ENCODE results near the gene SOHLH2. TPM values are rescaled to one million over a fixed set of nuclear protein-coding genes. Genes with fewer than 3 reads are reported as not detected.

The SOHLH2 gene
- total RNA-seq, 1 donor from 2014 or later: 0.55 TPM

- Mint-ChIP-seq H3K4me3 (ENCODE audit: low read depth) (no peak overlapping the region), H3K36me3 (ENCODE audit: insufficient read depth) (no peaks in the 10 kb centered on the region), H3K27me3 (no peaks in the 10 kb centered on the region), H3K9me3 (ENCODE audit: low read depth) (peaks cover 15% of the 10 kb centered on the region), H3K27ac (no peak overlapping the region), H3K4me1 (ENCODE audit: low read depth) (no peaks in the 10 kb centered on the region)
- no peak for TF ChIP-seq CTCF (IDR thresholded peaks at IDR 0.05; ENCODE audit: unreplicated experiment)
- DNase-seq (ENCODE audit: low spot score, unreplicated experiment): no peak
These were observed 65.9 kb downstream of the SOHLH2 start for GRCh38 chr13:36148446-36148845.

- Mint-ChIP-seq H3K4me3 (ENCODE audit: low read depth) (no peak overlapping the region), H3K27me3 (no peaks in the 10 kb centered on the region), H3K36me3 (ENCODE audit: insufficient read depth) (no peaks in the 10 kb centered on the region), H3K9me3 (ENCODE audit: low read depth) (peaks cover 15% of the 10 kb centered on the region), H3K4me1 (ENCODE audit: low read depth) (no peaks in the 10 kb centered on the region), H3K27ac (no peak overlapping the region)
- no peak for DNase-seq (ENCODE audit: low spot score, unreplicated experiment)
- TF ChIP-seq CTCF (IDR thresholded peaks at IDR 0.05; ENCODE audit: unreplicated experiment): no peak
These were observed 67.0 kb downstream of the SOHLH2 start for GRCh38 chr13:36147330-36147729.

- no peak for TF ChIP-seq CTCF (IDR thresholded peaks at IDR 0.05; ENCODE audit: unreplicated experiment)
- no peaks in the 10 kb centered on the region for H3K36me3 Mint-ChIP-seq (ENCODE audit: insufficient read depth)
- H3K4me1 Mint-ChIP-seq (ENCODE audit: low read depth): no peaks in the 10 kb centered on the region
- peaks cover 15% of the 10 kb centered on the region for H3K9me3 Mint-ChIP-seq (ENCODE audit: low read depth)
- H3K27me3 Mint-ChIP-seq: no peaks in the 10 kb centered on the region
- DNase-seq (ENCODE audit: low spot score, unreplicated experiment): no peak
- H3K4me3 Mint-ChIP-seq (ENCODE audit: low read depth): no peak overlapping the region
- H3K27ac Mint-ChIP-seq: no peak overlapping the region
These were observed 67.7 kb downstream of the SOHLH2 start for GRCh38 chr13:36146511-36147269.

- Mint-ChIP-seq H3K27ac (no peak overlapping the region), H3K4me3 (ENCODE audit: low read depth) (no peak overlapping the region), H3K9me3 (ENCODE audit: low read depth) (peaks cover 11% of the 10 kb centered on the region), H3K36me3 (ENCODE audit: insufficient read depth) (no peaks in the 10 kb centered on the region), H3K27me3 (no peaks in the 10 kb centered on the region), H3K4me1 (ENCODE audit: low read depth) (no peaks in the 10 kb centered on the region)
- DNase-seq (ENCODE audit: low spot score, unreplicated experiment): no peak
- TF ChIP-seq CTCF (IDR thresholded peaks at IDR 0.05; ENCODE audit: unreplicated experiment): no peak
These were observed 70.6 kb downstream of the SOHLH2 start for GRCh38 chr13:36143738-36144137.

- Mint-ChIP-seq H3K9me3 (ENCODE audit: low read depth) (peaks cover 11% of the 10 kb centered on the region), H3K4me3 (ENCODE audit: low read depth) (no peak overlapping the region), H3K36me3 (ENCODE audit: insufficient read depth) (no peaks in the 10 kb centered on the region), H3K4me1 (ENCODE audit: low read depth) (no peaks in the 10 kb centered on the region), H3K27ac (no peak overlapping the region), H3K27me3 (no peaks in the 10 kb centered on the region)
- no peak for DNase-seq (ENCODE audit: low spot score, unreplicated experiment)
- TF ChIP-seq CTCF (IDR thresholded peaks at IDR 0.05; ENCODE audit: unreplicated experiment): no peak
These were observed 71.6 kb downstream of the SOHLH2 start for GRCh38 chr13:36142735-36143134.

Measured in progenitor cell of endocrine pancreas (in vitro differentiated cells).